Measurements from ENCODE around the gene UBA1. TPM values are rescaled to one million over a fixed set of nuclear protein-coding genes. Genes with fewer than 3 reads are reported as not detected.
"Not testable (repeated sequence)": the region's sequence is repeated elsewhere in the genome, so short reads cannot be mapped to it uniquely, and the experiment has no call there.

Gene UBA1
- total and polyA plus RNA-seq, 2 of the 8 experiments (the other 6 are each of a cell fraction or from before 2014, with no cell fraction given), result 313 to 458 TPM

DNA sequence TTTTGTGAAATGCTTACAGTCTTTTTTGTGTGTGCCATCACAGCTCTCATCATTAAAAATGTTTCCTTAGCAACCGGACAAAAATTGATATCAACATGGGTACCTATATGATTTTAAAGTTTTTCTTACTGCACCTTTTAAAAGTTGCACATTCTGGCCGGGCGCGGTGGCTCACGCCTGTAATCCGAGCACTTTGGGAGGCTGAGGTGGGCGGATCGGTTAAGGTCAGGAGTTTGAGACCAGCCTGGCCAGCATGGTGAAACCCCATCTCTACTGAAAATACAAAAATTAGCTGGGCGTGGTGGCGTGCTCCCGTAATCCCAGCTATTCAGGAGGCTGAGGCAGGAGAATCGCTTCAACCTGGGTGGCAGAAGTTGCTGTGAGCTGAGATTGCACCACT lies 64.0 kb downstream of the UBA1 start:
- 96% methylated on average over 11 of the region's 12 CpGs; no CpG with 5 or more reads in 1 of the 2 experiments for WGBS, 2 experiments (ENCODE audit: extremely low coverage in 1 of 2, insufficient coverage in 1 of 2, insufficient read length in 1 of 2, insufficient replicate concordance in 2 of 2, low coverage in 1 of 2, low lambda C conversion rate in 2 of 2, missing lambda C conversion rate in 1 of 2)
- DNase-seq (ENCODE audit: low read depth in 1 of 2, low spot score in 2 of 2); H2BK20ac ChIP-seq (ENCODE audit: low read length); H3K18ac ChIP-seq (ENCODE audit: extremely low read depth, low read length); H3K4me1 ChIP-seq (replicated peaks in 1 of 4; ENCODE audit: control insufficient read depth in 3 of 4, insufficient read depth in 4 of 4, low read length in 3 of 4); H3K14ac ChIP-seq (ENCODE audit: insufficient read length); H3K56ac ChIP-seq (replicated peaks; ENCODE audit: insufficient read length, low read depth, low read length); H3K9me3 ChIP-seq (ENCODE audit: insufficient read depth in 2 of 2, low read depth in 1 of 2, low read length in 1 of 2); H3K9ac ChIP-seq (replicated peaks in 1 of 4; ENCODE audit: extremely low read depth in 1 of 4, low read depth in 3 of 4, low read length in 3 of 4); H2BK15ac ChIP-seq (ENCODE audit: low read length); H4K20me1 ChIP-seq (replicated peaks in 1 of 2; ENCODE audit: control insufficient read depth in 1 of 2, insufficient read depth in 2 of 2, low read length in 2 of 2); H3K4me3 ChIP-seq (ENCODE audit: extremely low read depth in 1 of 4, insufficient read depth in 2 of 4, low read depth in 3 of 4, low read length in 4 of 4); H3K4ac ChIP-seq (replicated peaks; ENCODE audit: insufficient read length, low read depth, low read length); H2BK12ac ChIP-seq (ENCODE audit: low read depth, low read length); H4K5ac ChIP-seq (ENCODE audit: insufficient read length, low read depth, low read length); FAIRE-seq; H2BK5ac ChIP-seq (ENCODE audit: low read depth, low read length); H2BK120ac ChIP-seq (replicated peaks; ENCODE audit: low read depth, low read length); H3K79me1 ChIP-seq (ENCODE audit: low read depth, low read length); H4K8ac ChIP-seq (ENCODE audit: extremely low read depth, insufficient read depth, low read length); H3K4me2 ChIP-seq (ENCODE audit: insufficient read depth in 1 of 2, low read depth in 2 of 2, low read length in 2 of 2); H2AK5ac ChIP-seq (ENCODE audit: low read depth, low read length); H3K27ac ChIP-seq (ENCODE audit: low read depth, low read length); H3K23me2 ChIP-seq (ENCODE audit: low read depth, low read length); H4K91ac ChIP-seq (replicated peaks; ENCODE audit: insufficient read length, low read length); H3K79me2 ChIP-seq (ENCODE audit: control insufficient read depth in 1 of 2, insufficient read depth in 2 of 2, low read length in 2 of 2); H3K27me3 ChIP-seq (replicated peaks in 1 of 4; ENCODE audit: control insufficient read depth in 3 of 4, extremely low read depth in 1 of 4, insufficient read depth in 3 of 4, low read length in 3 of 4); H2AFZ ChIP-seq (ENCODE audit: low read length); H3K23ac ChIP-seq (ENCODE audit: insufficient read length); H3K36me3 ChIP-seq (ENCODE audit: control insufficient read depth in 2 of 4, insufficient read depth in 4 of 4, low read length in 3 of 4): not testable (repeated sequence)
- ChIA-PET POLR2A (ENCODE audit: partially characterized antibody) (interaction anchor here (1.0 to 1.4 kb wide), 2 partner anchors 12 to 42 kb away, joined by 3 to 4 read pairs; no protein-coding TSS in a partner anchor), CTCF (ENCODE audit: partially characterized antibody) (interaction anchor here (0.6 kb wide), 2 partner anchors 55 to 105 kb away, joined by 3 to 4 read pairs; no protein-coding TSS in a partner anchor)

Other genes with a start within 250 kb of the UBA1 start
- 3.1 and 4.0 TPM in 2 replicates for gene RGN, start 115.4 kb upstream of the UBA1 start, total RNA-seq (2021; fragmentation: NEBNext Ultra II Directional; extraction: Animal tissue kit (Norgen Biotek cat#: 25700))
- 0.32 and 0.35 TPM in 2 replicates for gene RGN, start 115.4 kb upstream of the UBA1 start, polyA plus RNA-seq (2011; rRNA removed)
- 120 and 127 TPM in 2 replicates for gene NDUFB11, start 49.1 kb upstream of the UBA1 start, total RNA-seq (2021; fragmentation: NEBNext Ultra II Directional; extraction: Animal tissue kit (Norgen Biotek cat#: 25700))
- 131 and 178 TPM in 2 replicates for gene NDUFB11, start 49.1 kb upstream of the UBA1 start, polyA plus RNA-seq (2011; rRNA removed)
- gene RBM10, start 48.6 kb upstream of the UBA1 start, total RNA-seq (2021; fragmentation: NEBNext Ultra II Directional; extraction: Animal tissue kit (Norgen Biotek cat#: 25700)), result 64.0 and 69.8 TPM in 2 replicates
- gene RBM10, start 48.6 kb upstream of the UBA1 start, polyA plus RNA-seq (2011; rRNA removed), result 35.7 and 60.8 TPM in 2 replicates
- 117 and 124 TPM in 2 replicates for gene CDK16, start 24.9 kb downstream of the UBA1 start, total RNA-seq (2021; fragmentation: NEBNext Ultra II Directional; extraction: Animal tissue kit (Norgen Biotek cat#: 25700))
- 204 and 226 TPM in 2 replicates for gene CDK16, start 24.9 kb downstream of the UBA1 start, polyA plus RNA-seq (2011; rRNA removed)
- gene USP11, start 39.2 kb downstream of the UBA1 start, total RNA-seq (2021; fragmentation: NEBNext Ultra II Directional; extraction: Animal tissue kit (Norgen Biotek cat#: 25700)), result 84.0 and 84.3 TPM in 2 replicates
- 40.9 and 64.6 TPM in 2 replicates for gene USP11, start 39.2 kb downstream of the UBA1 start, polyA plus RNA-seq (2011; rRNA removed)
- gene ZNF157, start 176.7 kb downstream of the UBA1 start, total RNA-seq (2021; fragmentation: NEBNext Ultra II Directional; extraction: Animal tissue kit (Norgen Biotek cat#: 25700)), result 2.0 and 2.2 TPM in 2 replicates
- gene ZNF157, start 176.7 kb downstream of the UBA1 start, polyA plus RNA-seq (2011; rRNA removed), result 0.47 and 0.67 TPM in 2 replicates

Data from H1 (cell line).